Naive thymus-derived CD8-positive, alpha-beta T cell (primary cell): Measurements from ENCODE around the gene CNTN2. TPM values are rescaled to one million over a fixed set of nuclear protein-coding genes. Genes with fewer than 3 reads are reported as not detected.

Experiments used
- ATAC-seq, 2 donors: fragments of 150-1000 bp; cut with Tn5 transposase in 1 of 2; sonication (Bioruptor Pico), chemical (Tn5 transposase) in 1 of 2; 1 replicate in 1 of 2; 2 replicates in 1 of 2; pipeline ENCODE4 v1.10.0; 2021; ENCODE audit warnings: mild to moderate bottlenecking in 2 of 2, moderate library complexity in 2 of 2
- POLR2A ChIA-PET: fragments of 350-600 bp; sonication (Branson Sonifier 250); formaldehyde crosslinking; loops from one replicate; lab custom pipeline; 2021; ENCODE audit warnings: antibody characterized with exemption; lab: Charles Lee
- DNase-seq, 10 donors: peaks; one replicate each; pipeline versions ENCODE4 v3.0.0 to v3.0.0-alpha.2; 2020 to 2022
- H3K27ac Mint-ChIP-seq, 10 donors: one replicate each; pipeline ENCODE4 v1.8.0; 2020 to 2022; ENCODE audit warnings: mild to moderate bottlenecking in 10 of 10, mixed read lengths in 10 of 10, moderate library complexity in 4 of 10, inconsistent platforms in 1 of 10
- H3K27me3 Mint-ChIP-seq, 5 donors: one replicate each; pipeline ENCODE4 v1.8.0; 2021 to 2022; ENCODE audit warnings: mixed read lengths in 5 of 5
- H3K36me3 Mint-ChIP-seq, 3 donors: one replicate each; pipeline ENCODE4 v1.8.0; 2020 to 2022; ENCODE audit warnings: mixed read lengths in 3 of 3, mild to moderate bottlenecking in 2 of 3, inconsistent platforms in 1 of 3
- H3K4me1 Mint-ChIP-seq, 4 donors: one replicate each; pipeline ENCODE4 v1.8.0; 2021 to 2022; ENCODE audit warnings: mixed read lengths in 4 of 4
- H3K4me3 Mint-ChIP-seq, 10 donors: one replicate each; pipeline ENCODE4 v1.8.0; 2020 to 2022; ENCODE audit warnings: mild to moderate bottlenecking in 10 of 10, mixed read lengths in 10 of 10, moderate library complexity in 6 of 10, inconsistent platforms in 1 of 10
- H3K9me3 Mint-ChIP-seq, 9 donors: one replicate each; pipeline ENCODE4 v1.8.0; 2020 to 2022; ENCODE audit warnings: mixed read lengths in 9 of 9, mild to moderate bottlenecking in 3 of 9, inconsistent platforms in 1 of 9, moderate library complexity in 1 of 9
- polyA plus RNA-seq, 3 donors: library from polyadenylated mRNA; unstranded; fragments of 300-500 nt; fragmentation: Illumina TruSeq; gene quantifications; one replicate each; pipeline ENCODE4 v1.2.3, GENCODE V29; 2021
- total RNA-seq, 8 experiments: library from RNA in 2 of 8; stranded (reverse) in 2 of 8; gene quantifications; one replicate each; pipeline ENCODE4 v1.2.3 and lab custom pipeline; 2021 to 2026

Gene CNTN2
- total and polyA plus RNA-seq, 5 experiments from 2014 or later = not detected

GRCh38 chr1:205062319-205062718, 19.3 kb downstream of the CNTN2 start:
- H3K4me1 Mint-ChIP-seq = peaks cover 0 to 7% (median 0%) of the 10 kb centered on the region in 4 donors
- H3K27ac Mint-ChIP-seq = no peak overlapping the region
- POLR2A ChIA-PET = no interaction called here
- H3K27me3 Mint-ChIP-seq = no peaks in the 10 kb centered on the region
- no peak overlapping the region for H3K4me3 Mint-ChIP-seq
- DNase-seq (no peak), ATAC-seq (no peak)
- H3K36me3 Mint-ChIP-seq = no peaks in the 10 kb centered on the region
- H3K9me3 Mint-ChIP-seq = no peaks in the 10 kb centered on the region

- no peaks in the 10 kb centered on the region for H3K9me3 Mint-ChIP-seq
- peaks cover 0 to 7% (median 0%) of the 10 kb centered on the region in 4 donors for H3K4me1 Mint-ChIP-seq
- H3K27ac Mint-ChIP-seq = peak overlapping the region in 1 of 10 donors; percentile 13
- no peak for ATAC-seq
- H3K4me3 Mint-ChIP-seq = no peak overlapping the region
- H3K27me3 Mint-ChIP-seq = no peaks in the 10 kb centered on the region
- no peak for DNase-seq
- POLR2A ChIA-PET = no interaction called here
- H3K36me3 Mint-ChIP-seq = no peaks in the 10 kb centered on the region
Measured at GRCh38 chr1:205062895-205063294, 19.9 kb downstream of the CNTN2 start.

GRCh38 chr1:205064301-205064700, 21.3 kb downstream of the CNTN2 start:
- Mint-ChIP-seq H3K4me1 (peaks cover 0 to 7% (median 0%) of the 10 kb centered on the region in 4 donors), H3K9me3 (no peaks in the 10 kb centered on the region), H3K36me3 (no peaks in the 10 kb centered on the region), H3K4me3 (no peak overlapping the region), H3K27ac (no peak overlapping the region), H3K27me3 (no peaks in the 10 kb centered on the region)
- DNase-seq (no peak), ATAC-seq (no peak)
- POLR2A ChIA-PET = no interaction called here

- Mint-ChIP-seq H3K4me1 (peaks cover 0 to 7% (median 0%) of the 10 kb centered on the region in 4 donors), H3K27me3 (no peaks in the 10 kb centered on the region), H3K4me3 (no peak overlapping the region), H3K9me3 (no peaks in the 10 kb centered on the region), H3K36me3 (no peaks in the 10 kb centered on the region), H3K27ac (peak overlapping the region in 1 of 10 donors; percentile 35)
- ATAC-seq = no peak
- DNase-seq = no peak
- POLR2A ChIA-PET = no interaction called here
Measured at GRCh38 chr1:205064741-205065316, 21.8 kb downstream of the CNTN2 start.

- H3K4me1 Mint-ChIP-seq = peaks cover 0 to 7% (median 0%) of the 10 kb centered on the region in 4 donors
- no peaks in the 10 kb centered on the region for H3K36me3 Mint-ChIP-seq
- no peak for DNase-seq
- POLR2A ChIA-PET = interaction anchor here (0.6 kb wide), 1 partner anchor 220 kb away, joined by 7 read pairs; no protein-coding TSS in a partner anchor
- H3K4me3 Mint-ChIP-seq = no peak overlapping the region
- no peak for ATAC-seq
- H3K9me3 Mint-ChIP-seq = no peaks in the 10 kb centered on the region
- H3K27me3 Mint-ChIP-seq = no peaks in the 10 kb centered on the region
- no peak overlapping the region for H3K27ac Mint-ChIP-seq
Measured at GRCh38 chr1:205065666-205066065, 22.7 kb downstream of the CNTN2 start.

GRCh38 chr1:205066141-205066818, 23.3 kb downstream of the CNTN2 start:
- Mint-ChIP-seq H3K27ac (peak overlapping the region in 1 of 10 donors; percentile 25), H3K9me3 (no peaks in the 10 kb centered on the region), H3K36me3 (no peaks in the 10 kb centered on the region), H3K4me3 (no peak overlapping the region), H3K4me1 (peaks cover 0 to 6% (median 0%) of the 10 kb centered on the region in 4 donors), H3K27me3 (no peaks in the 10 kb centered on the region)
- POLR2A ChIA-PET = no interaction called here
- DNase-seq (no peak), ATAC-seq (no peak)

- DNase-seq (no peak), ATAC-seq (no peak)
- no peak overlapping the region for H3K27ac Mint-ChIP-seq
- H3K36me3 Mint-ChIP-seq = no peaks in the 10 kb centered on the region
- no peak overlapping the region for H3K4me3 Mint-ChIP-seq
- no peaks in the 10 kb centered on the region for H3K9me3 Mint-ChIP-seq
- no peaks in the 10 kb centered on the region for H3K27me3 Mint-ChIP-seq
- POLR2A ChIA-PET = interaction anchor here (0.7 kb wide), 1 partner anchor 17 kb away, joined by 3 read pairs; no protein-coding TSS in a partner anchor
- H3K4me1 Mint-ChIP-seq = no peaks in the 10 kb centered on the region
Measured at GRCh38 chr1:205067031-205067430, 24.0 kb downstream of the CNTN2 start.

- H3K27ac Mint-ChIP-seq = no peak overlapping the region
- H3K36me3 Mint-ChIP-seq = no peaks in the 10 kb centered on the region
- no peak overlapping the region for H3K4me3 Mint-ChIP-seq
- H3K4me1 Mint-ChIP-seq = no peaks in the 10 kb centered on the region
- no peaks in the 10 kb centered on the region for H3K27me3 Mint-ChIP-seq
- no peaks in the 10 kb centered on the region for H3K9me3 Mint-ChIP-seq
- ATAC-seq (no peak), DNase-seq (no peak)
- POLR2A ChIA-PET = no interaction called here
Measured at GRCh38 chr1:205068001-205068400, 25.0 kb downstream of the CNTN2 start.

GRCh38 chr1:205068457-205069040, 25.5 kb downstream of the CNTN2 start:
- no peaks in the 10 kb centered on the region for H3K27me3 Mint-ChIP-seq
- H3K4me3 Mint-ChIP-seq = no peak overlapping the region
- no peaks in the 10 kb centered on the region for H3K9me3 Mint-ChIP-seq
- ATAC-seq (no peak), DNase-seq (no peak)
- no peak overlapping the region for H3K27ac Mint-ChIP-seq
- no peaks in the 10 kb centered on the region for H3K36me3 Mint-ChIP-seq
- POLR2A ChIA-PET = no interaction called here
- no peaks in the 10 kb centered on the region for H3K4me1 Mint-ChIP-seq

GRCh38 chr1:205069371-205070125, 26.5 kb downstream of the CNTN2 start:
- Mint-ChIP-seq H3K27ac (no peak overlapping the region), H3K9me3 (no peaks in the 10 kb centered on the region), H3K4me1 (no peaks in the 10 kb centered on the region), H3K27me3 (no peaks in the 10 kb centered on the region), H3K4me3 (no peak overlapping the region), H3K36me3 (no peaks in the 10 kb centered on the region)
- no peak for DNase-seq
- POLR2A ChIA-PET = no interaction called here
- ATAC-seq = no peak

- Mint-ChIP-seq H3K36me3 (no peaks in the 10 kb centered on the region), H3K4me3 (no peak overlapping the region), H3K27ac (peak overlapping the region in 1 of 10 donors; percentile 26), H3K9me3 (no peaks in the 10 kb centered on the region), H3K4me1 (no peaks in the 10 kb centered on the region), H3K27me3 (no peaks in the 10 kb centered on the region)
- no peak for ATAC-seq
- POLR2A ChIA-PET = no interaction called here
- no peak for DNase-seq
Measured at GRCh38 chr1:205071028-205071409, 28.0 kb downstream of the CNTN2 start.

- no peak overlapping the region for H3K27ac Mint-ChIP-seq
- H3K36me3 Mint-ChIP-seq = no peaks in the 10 kb centered on the region
- no peak for ATAC-seq
- H3K4me3 Mint-ChIP-seq = no peak overlapping the region
- POLR2A ChIA-PET = no interaction called here
- no peaks in the 10 kb centered on the region for H3K4me1 Mint-ChIP-seq
- DNase-seq = no peak
- no peaks in the 10 kb centered on the region for H3K9me3 Mint-ChIP-seq
- H3K27me3 Mint-ChIP-seq = no peaks in the 10 kb centered on the region
Measured at GRCh38 chr1:205071801-205072200, 28.8 kb downstream of the CNTN2 start.

GRCh38 chr1:205072286-205072685, 29.3 kb downstream of the CNTN2 start:
- Mint-ChIP-seq H3K27me3 (no peaks in the 10 kb centered on the region), H3K4me3 (no peak overlapping the region), H3K4me1 (no peaks in the 10 kb centered on the region), H3K9me3 (no peaks in the 10 kb centered on the region), H3K27ac (no peak overlapping the region), H3K36me3 (no peaks in the 10 kb centered on the region)
- ATAC-seq (no peak), DNase-seq (no peak)
- POLR2A ChIA-PET = no interaction called here
